DMS153 (cell line): Measurements from ENCODE around the gene TMEM176A.

Experiments used
- DNase-seq: peaks from one replicate; lab custom pipeline; 2025; lab: John Stamatoyannopoulos, UW

The TMEM176A gene

DNA sequence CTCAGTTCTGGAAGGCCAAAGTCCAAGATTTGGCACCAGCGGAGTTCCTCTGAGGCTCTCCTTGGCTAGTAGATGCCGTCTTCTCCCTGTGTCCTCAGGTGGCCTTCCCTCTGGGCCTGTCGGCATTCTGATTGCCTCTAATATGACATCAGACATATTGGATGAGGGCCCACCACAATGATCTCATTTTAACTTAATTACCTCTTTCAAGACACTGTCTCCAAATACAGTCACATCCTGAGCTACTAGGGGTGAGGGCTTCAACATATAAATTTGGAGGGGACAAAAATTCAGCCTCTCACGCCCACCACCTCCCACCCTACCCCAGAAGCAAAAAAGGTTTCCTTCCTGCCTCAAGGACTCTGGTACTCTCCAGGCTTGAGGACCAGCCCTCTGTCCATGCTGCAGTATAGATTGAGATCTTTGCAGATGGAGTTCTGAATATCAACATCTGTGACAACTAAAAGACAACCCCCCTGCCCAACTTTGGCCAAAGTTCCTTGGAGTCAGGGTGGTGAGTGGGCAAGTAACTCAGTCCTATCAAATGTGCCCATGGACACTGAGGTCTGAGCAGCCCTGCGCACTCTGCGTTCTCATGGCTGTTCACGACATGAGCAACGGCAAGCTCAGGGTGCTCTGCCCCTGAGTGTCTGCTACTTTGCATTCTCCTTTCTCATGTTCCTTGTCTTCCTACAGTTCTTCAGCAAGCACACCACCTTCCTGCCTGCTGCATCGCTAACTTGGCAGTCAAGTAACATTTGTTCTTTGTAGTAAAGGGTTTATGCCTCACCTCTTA, 11.9 kb upstream of the TMEM176A start:
- DNase-seq = no peak

DNA sequence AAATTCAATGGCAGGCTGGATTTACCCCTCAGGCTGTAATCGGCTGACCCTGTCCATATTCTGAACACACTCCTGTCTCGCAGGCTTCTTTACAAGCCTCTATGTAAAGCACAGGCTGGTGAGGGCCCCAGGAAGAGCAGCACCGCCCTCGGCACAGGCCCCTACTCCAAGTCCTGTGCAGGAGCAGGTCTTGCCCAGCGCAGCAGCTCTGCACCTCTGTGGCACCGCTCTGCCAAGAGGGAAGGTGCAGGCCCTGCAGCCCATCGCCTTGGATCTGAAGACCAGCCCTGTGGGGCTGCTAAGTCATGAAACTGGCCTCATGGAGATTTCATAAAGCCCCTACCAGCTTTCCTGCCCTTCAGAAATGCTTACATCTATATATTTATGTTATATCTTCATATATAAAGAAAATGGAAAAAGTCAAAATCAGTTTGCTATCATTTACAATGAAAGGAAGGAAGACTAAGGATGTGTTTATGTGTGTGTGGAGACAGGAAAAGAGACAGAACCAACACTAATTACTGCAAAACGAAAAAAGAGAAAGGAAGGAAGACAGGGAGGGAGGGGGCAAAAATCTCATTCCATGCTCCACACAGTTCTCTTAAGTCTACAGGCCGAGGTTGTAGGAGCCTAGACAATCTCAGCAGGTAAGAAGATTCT, 10.0 kb upstream of the TMEM176A start:
- DNase-seq = no peak

DNA sequence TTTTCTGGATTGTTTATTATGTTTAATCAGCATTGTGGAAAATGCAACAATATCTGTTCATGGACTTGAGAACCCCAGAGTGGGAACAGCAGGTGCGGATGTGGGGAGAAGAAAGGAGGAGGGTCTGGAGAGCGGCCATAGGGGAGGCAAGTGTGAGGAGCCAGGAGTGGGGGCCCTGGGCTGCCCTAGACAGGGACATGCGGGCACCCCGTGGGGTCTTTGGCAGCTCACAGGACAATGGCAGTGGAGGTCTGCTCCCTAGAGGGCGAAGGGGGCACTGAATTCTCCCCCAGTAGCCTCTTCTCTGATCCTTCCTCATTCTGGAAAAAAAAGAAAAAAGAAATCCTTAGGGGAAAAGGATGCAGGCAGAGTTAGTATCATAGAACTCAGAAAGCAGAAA, 9.3 kb upstream of the TMEM176A start:
- DNase-seq = no peak

DNA sequence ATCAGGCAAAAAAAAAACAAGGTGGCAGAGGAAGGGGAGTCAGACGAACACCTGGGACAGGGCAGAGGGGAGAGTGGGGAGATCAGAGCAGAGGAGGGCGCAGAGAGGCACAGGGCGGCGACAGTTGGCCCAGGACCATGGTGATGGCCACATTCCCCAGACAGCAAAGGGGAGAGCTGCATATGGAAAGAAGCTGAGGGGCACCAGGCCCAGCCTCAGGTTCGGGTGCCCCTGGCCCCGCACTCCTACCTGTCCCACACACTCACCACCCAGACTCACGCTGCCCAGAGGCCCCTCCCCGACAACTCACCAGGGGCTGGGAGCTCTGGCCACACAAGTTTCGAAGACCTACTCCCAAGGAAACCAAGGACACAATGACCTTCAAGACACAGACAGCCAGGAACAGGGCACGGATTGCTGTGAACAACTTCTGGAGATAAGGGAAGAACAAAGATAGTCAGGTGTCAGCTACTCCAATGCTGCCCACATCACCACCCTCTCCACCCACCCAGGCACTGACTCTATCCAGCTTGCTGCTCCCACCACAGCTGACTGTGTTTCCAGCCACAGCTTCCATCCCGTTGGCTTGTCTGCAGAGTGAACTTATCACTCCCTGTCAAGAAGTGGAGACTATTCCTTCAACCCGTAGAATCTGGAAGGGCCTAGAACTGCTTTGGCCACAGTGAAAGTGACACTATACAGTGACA, 8.7 kb upstream of the TMEM176A start:
- no peak for DNase-seq

DNA sequence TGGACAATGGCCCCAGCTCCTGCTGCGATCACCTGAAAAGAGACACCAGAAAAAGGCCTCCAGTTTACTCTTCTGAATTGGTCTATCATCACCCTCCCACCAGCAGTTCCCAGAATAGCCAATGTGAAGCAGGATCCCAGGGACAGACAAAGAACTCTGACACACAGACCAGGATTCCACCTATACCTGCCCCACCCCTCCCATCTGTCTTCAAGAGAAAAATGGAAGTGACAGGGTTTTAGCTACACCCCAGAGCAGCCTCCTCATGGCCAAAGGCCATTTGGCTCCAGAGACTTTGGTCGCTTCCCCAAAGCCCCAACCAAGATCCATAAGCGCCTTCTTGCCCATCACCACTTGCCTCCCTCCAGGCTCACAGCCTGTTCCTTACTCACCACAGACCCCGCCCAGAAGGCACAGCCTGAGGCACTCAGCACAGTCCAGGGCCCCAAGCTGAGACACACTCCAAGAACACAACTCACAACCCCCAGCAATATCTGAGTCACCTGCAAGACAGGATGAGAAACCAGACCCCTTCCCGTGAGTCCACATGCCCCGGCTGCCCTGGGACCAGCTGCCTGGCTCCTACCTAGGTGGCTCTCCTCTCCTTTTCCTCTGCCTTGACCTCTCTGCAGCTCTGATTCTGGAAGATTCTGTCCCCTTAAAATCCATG, 6.9 kb upstream of the TMEM176A start:
- no peak for DNase-seq

DNA sequence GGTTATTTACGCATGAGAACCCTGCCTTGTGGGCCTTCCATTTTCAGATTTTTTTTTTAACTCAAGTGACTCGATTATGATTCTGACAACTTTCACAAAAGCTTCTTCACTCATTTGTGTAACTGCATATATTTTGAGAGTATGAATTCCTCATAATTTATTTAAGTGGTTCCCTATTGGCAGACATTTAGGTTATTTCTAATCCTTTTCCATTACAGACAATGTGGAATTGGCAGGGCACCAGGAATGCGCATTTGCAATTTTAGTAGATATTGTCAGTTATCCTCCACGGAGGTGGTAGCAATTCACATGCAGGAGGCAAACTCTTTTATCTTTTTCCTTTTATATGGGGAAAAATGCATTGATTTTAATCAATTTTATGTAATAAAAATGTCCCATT, 2.9 kb upstream of the TMEM176A start:
- DNase-seq = no peak

DNA sequence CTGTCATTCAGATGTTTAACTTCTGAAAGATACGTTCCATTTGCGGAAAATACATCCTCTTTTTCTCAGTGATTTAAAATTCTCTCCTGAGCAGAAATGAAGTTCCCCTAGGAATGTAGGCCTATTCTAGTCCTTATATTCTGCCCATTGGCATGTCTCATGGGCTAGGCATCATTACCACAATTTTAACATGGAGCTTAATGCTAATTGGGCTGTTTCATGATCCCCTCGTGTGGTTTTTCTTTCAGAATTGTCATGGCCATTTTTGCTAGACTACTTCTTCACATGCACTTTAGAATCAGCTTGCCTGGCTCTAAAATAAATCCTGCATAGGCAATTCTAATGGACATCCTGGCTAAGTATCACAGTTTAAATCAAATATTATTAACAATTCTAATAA, 1.4 kb upstream of the TMEM176A start:
- no peak for DNase-seq

DNA sequence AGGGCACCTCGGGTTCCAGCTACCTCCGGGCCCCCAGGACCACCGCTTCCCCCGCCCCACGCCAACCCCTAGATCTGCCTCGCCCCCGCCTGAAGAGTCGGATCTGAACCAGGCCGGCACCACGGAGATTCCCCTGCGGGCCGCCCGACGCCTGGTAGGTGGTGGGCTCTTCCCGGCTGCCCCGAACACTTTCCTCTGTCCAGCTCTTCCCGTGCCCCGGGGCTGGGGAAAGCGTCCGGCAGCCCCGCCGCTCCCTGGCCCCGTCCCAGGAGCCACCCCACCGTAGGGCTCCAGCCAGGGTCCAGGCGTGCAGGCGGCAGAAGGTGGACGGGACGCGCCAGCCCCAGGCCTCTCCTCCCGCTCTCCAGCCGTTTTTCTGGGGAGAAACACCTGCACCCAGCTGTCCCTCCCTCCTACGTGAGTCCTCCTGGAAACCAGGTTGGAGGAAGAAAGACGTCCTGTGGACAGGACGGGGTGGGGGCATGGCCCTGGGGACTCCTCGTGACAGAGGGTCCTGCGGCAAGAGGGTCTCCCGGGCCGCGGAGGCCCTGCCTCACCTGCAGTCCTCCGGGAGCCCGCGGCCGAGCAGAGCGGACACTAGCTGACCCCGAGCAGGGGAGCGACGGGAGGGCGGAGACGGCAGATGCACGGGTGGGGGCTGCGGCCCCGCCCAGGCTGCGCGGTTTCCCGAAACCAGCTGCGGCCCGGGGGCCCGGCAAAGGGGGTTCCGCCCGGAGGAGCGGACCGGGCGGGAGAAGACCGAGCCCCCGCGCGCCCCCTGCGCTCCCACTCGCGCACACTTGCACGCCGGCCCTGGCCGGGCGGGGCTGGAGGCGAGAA, 608 bp upstream of the TMEM176A start, which contains the start of gene TMEM176B:
Gene TMEM176B, minus strand, starts transcription at position 624 of the 840 bp plus-strand sequence. CDS start 3,795 bp downstream, outside the sequence.
- no peak for DNase-seq

DNA sequence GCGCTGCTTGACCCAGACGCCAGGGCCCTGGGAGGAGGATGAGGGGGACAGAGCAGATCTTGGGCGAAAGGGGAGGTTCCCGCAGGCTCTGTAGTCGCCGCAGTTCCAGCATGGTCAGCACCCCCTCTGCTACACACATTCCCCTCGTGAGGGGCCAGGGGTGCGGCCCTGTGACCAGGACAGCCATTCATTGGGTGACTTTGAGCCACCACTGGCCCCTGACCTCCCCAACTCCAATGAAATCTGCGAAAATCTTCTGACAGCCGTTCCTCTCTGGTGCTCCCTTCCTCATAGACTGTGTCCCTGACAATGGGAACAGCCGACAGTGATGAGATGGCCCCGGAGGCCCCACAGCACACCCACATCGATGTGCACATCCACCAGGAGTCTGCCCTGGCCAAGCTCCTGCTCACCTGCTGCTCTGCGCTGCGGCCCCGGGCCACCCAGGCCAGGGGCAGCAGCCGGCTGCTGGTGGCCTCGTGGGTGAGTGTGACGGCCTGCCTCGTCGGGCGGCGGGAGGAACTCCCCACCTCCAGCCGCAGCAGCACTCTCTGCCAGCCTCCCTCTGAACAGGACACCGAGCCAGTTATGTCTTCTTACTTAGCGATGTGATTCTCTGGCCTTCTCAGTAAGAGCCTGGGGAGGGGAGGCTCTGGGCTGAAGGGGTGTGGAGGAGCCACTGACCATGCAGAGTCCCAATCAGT, 825 bp downstream of the TMEM176A start:
- no peak for DNase-seq

DNA sequence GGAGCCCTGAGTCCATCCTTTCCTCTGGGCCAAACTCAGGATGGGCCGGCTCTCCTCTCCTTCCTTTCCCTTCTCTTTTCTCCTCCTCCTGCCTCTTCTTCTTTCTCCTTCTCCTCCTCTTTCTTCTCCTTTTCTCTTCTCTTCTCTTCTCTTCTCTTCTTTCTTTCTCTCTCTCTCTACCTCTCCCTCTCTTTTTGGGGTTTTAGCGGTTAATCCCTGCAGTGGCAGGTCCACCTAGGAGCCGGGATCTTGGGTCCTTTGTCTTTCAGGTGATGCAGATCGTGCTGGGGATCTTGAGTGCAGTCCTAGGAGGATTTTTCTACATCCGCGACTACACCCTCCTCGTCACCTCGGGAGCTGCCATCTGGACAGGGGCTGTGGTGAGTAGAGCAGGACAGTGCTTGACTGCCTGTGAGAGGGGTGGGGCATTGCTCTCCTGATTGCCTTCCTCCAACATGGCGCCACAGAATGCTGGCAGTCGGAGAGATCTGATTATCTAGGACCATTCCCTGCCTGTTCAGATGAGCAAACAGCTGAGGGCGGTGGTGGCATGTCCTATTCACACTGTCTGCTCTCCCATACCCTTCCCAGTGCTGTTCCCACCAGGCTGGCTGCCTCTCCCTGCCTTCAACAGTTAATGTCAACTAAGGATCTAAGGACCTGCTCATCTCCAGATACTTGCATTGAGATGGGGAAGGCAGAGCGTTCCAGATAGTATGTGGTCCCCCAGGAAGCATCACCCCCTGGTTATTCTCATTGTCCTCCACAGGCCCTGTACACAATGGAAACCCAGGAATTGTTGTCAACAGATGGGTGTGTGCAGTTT, 1.6 kb downstream of the TMEM176A start:
- DNase-seq = peak; percentile 68

DNA sequence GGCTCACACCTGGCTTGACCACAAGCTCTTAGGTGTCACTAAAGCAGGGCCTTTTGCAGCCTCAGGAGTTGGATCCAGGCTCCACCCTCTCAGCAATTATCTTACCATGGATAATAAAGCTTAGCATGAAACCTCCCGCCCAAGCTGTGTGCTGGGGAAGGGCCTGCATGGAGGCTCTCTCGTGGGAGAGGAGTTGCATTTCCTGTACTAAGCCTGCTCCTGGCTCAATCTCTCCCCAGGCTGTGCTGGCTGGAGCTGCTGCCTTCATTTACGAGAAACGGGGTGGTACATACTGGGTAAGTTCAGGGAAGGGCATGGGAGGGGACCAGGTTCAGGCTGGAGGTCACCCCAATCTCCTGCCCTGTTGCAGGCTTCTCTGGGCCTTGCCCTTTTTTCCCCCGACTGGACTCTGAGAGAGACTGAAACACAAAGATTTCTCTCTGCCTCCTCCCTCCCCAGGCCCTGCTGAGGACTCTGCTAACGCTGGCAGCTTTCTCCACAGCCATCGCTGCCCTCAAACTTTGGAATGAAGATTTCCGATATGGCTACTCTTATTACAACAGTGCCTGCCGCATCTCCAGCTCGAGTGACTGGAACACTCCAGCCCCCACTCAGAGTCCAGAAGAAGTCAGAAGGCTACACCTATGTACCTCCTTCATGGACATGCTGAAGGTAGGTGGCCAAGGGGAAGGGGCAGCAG, 2.7 kb downstream of the TMEM176A start:
- DNase-seq = peak; percentile 38

DNA sequence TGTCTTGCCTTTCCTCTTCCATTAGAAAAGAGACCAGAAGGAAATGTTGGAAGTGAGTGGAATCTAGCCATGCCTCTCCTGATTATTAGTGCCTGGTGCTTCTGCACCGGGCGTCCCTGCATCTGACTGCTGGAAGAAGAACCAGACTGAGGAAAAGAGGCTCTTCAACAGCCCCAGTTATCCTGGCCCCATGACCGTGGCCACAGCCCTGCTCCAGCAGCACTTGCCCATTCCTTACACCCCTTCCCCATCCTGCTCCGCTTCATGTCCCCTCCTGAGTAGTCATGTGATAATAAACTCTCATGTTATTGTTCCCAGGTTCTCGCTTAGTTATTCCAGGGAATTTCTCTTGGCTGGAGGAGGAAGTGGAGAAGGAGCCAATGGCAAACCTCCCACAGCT, 4.2 kb downstream of the TMEM176A start:
- no peak for DNase-seq

DNA sequence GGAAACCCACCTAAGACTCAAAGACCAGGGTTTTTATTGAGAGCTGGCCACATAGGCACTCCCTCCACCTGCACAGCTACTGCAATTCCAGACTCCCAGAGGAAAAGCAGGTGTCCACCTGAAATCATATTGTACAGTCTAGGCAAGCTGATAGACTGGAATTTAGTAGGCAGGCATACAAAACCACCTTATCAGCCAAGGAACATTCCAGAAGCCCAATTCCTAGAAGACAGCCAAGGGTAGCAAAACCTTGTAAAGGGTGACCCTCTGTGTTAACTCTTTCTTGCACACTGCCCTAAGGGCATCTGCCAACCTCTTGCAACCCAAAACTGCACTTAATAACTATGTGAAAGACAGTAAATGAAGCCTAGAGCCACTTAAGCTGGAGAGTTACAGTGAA, 5.3 kb downstream of the TMEM176A start:
- no peak for DNase-seq

DNA sequence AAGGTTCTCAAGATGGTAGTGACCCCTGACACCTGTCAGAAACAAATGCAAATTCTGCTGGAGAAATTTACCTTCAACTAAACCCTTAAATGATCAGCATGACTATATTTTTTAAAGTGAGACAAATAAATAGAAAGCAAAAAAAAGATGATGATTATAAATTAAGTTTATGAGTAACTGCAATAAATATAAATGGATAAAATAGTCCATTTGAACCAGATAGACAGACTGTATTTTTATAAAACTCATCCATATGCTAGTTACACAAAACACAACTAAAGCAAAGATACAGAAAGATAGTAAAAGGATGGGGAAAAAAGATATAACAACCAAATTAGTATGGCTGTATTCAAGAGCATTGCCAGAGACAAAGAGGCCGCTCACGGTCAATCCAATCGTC, 5.9 kb downstream of the TMEM176A start:
- DNase-seq = no peak

DNA sequence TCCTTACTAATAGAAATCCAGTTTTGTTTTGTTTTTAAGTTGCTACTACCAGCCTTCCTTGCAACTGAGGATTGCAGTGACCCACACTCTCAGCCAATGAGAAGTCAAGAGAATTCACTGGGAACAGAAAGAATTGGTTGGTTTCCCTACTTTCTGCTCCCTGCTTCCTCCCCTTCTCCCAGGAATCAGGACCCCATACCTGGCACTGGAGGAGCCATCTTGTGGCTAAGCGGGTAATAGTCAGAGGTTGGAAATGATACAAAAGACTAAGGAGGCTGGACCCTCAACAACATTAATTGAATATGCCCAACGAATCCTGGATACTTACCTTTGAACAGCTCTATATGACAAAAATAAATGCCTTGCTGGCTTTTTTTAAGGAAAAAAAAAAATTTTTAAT, 6.3 kb downstream of the TMEM176A start:
- no peak for DNase-seq

DNA sequence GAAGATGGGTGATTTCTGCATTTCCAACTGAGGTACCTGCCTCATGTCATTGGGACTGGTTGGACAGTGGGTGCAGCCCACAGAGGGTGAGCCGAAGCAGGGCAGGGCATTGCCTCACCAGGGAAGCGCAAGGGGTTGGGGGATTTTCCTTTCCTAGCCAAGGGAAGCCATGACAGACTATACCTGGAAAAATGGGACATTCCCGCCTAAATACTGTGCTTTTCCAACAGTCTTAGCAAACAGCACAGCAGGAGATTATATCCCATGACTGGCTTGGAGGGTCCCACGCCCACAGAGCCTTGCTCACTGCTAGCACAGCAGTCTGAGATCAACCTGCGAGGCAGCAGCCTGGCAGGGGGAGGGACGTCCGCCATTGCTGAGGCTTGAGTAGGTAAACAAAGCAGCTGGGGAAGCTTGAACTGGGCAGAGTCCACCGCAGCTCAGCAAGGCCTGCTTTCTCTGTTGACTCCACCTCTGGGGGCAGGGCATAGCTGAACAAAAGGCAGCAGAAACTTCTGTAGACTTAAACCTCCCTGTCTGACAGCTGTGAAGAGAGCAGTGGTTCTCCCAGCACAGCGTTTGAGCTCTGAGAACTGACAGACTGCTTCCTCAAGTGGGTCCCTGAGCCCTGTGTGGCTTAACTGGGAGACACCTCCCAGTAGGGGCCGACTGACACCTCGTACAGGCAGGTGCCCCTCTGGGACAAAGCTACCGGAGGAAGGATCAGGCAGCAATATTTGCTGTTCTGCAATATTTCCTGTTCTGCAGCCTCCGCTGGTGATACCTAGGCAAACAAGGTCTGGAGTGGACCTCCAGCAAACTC, 7.3 kb downstream of the TMEM176A start:
- peak; percentile 46 for DNase-seq

DNA sequence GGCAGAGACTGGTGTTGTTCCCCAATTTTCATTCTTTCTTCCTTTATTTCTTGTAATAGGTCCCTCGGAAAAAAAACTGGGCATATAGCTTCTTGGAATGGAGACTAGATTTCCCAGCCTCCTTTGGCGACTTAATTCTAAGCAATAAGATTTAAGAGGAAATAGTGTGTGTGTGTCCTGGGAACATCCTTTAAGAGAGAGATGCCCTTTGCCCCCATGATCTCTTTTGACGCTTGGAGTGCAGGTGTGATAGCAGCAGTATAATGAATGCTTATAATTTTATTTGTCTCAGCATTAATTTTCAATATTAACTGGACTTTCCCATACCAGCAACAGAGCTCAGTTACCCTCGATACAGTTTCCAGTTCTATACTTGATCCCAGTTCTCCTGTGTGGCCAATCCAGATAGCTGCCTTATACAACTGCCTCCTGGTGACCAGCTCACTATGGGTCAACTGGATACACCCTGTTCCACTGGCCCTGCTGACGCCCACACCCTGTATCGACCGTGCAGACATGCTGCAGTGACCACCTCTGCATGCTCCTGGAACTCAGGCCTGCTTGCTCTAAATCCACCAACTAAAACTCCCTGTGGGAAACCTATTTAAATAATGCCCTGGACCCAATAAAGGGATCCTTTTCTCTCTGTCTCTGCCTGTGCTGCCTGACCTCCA, 13.9 kb downstream of the TMEM176A start:
- no peak for DNase-seq

DNA sequence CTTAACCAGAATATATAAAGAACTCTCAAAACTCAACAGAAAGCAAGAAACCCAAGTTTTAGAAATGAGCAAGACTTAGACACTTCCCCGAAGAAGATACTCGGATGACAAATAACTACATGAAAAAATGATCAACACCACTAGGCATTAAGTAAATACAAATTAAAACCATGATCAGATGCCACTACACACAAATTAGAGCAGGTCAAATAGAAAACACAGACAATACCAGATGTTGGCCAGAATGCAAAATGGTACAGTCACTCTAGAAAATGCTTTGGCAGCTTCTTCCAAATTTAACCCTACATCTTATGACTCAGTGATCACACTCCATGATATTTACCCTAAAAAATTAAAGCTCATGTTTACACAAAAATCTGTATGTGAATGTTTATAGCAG, 18.4 kb downstream of the TMEM176A start:
- no peak for DNase-seq
